ENCODE data around the gene PEX6. TPM values are rescaled to one million over a fixed set of nuclear protein-coding genes. Genes with fewer than 3 reads are reported as not detected.

PEX6 gene
- total and polyA plus RNA-seq, 4 donors = 8.8 to 22.9 (median 13.8) TPM

DNA sequence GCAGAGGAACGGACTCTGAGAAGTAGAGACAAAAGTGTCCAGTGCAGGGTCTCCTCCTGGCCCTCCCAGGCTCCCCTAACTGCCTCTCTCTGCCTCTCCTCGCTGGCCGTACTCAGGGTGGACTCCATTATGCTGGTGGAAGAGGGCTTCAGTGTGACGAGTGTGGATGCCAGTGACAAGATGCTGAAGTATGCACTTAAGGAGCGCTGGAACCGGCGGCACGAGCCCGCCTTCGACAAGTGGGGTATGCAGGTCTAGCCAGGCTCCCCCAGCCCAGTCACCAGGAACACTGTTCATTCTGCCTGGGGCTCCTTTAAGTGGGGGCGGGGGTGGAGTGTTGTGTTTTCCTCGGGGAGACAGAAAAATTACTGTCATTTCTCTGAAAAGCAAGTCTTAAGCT is 16.9 kb downstream of the PEX6 start:
- H3K4me3 ChIP-seq = no peak overlapping the region
- TF ChIP-seq, protein P1, sequence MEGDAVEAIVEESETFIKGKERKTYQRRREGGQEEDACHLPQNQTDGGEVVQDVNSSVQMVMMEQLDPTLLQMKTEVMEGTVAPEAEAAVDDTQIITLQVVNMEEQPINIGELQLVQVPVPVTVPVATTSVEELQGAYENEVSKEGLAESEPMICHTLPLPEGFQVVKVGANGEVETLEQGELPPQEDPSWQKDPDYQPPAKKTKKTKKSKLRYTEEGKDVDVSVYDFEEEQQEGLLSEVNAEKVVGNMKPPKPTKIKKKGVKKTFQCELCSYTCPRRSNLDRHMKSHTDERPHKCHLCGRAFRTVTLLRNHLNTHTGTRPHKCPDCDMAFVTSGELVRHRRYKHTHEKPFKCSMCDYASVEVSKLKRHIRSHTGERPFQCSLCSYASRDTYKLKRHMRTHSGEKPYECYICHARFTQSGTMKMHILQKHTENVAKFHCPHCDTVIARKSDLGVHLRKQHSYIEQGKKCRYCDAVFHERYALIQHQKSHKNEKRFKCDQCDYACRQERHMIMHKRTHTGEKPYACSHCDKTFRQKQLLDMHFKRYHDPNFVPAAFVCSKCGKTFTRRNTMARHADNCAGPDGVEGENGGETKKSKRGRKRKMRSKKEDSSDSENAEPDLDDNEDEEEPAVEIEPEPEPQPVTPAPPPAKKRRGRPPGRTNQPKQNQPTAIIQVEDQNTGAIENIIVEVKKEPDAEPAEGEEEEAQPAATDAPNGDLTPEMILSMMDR (IDR thresholded peaks at IDR 0.05; ENCODE audit: control extremely low read depth, extremely low read depth) = no peak
- no peak for DNase-seq
- H3K27ac ChIP-seq (ENCODE audit: low read depth in 1 of 2, low read length in 1 of 2) = no peak overlapping the region
- peaks cover 0 to 4% (median 3%) of the 10 kb centered on the region in 3 donors for H3K27me3 ChIP-seq (ENCODE audit: control insufficient read depth in 3 of 3, insufficient read depth in 3 of 3, low read length in 2 of 3)
- no peak overlapping the region for H3K9ac ChIP-seq (ENCODE audit: insufficient read depth in 1 of 2, low read length in 2 of 2)
- H3K4me1 ChIP-seq (ENCODE audit: control insufficient read depth in 5 of 5, insufficient read depth in 5 of 5, low read length in 5 of 5) = peaks cover 0 to 14% (median 2%) of the 10 kb centered on the region in 5 donors
- ATAC-seq (ENCODE audit: insufficient read depth, low FRiP score) = no peak
- 85 to 93% methylated on average over 12 of the region's 12 CpGs for WGBS, 2 donors
- H3K36me3 ChIP-seq (ENCODE audit: control insufficient read depth in 4 of 4, insufficient read depth in 4 of 4, low read length in 4 of 4) = peaks cover 0 to 33% (median 10%) of the 10 kb centered on the region in 4 donors
- H3K9me3 ChIP-seq (ENCODE audit: control insufficient read depth in 4 of 4, insufficient read depth in 3 of 4, low read length in 3 of 4) = no peaks in the 10 kb centered on the region

DNA sequence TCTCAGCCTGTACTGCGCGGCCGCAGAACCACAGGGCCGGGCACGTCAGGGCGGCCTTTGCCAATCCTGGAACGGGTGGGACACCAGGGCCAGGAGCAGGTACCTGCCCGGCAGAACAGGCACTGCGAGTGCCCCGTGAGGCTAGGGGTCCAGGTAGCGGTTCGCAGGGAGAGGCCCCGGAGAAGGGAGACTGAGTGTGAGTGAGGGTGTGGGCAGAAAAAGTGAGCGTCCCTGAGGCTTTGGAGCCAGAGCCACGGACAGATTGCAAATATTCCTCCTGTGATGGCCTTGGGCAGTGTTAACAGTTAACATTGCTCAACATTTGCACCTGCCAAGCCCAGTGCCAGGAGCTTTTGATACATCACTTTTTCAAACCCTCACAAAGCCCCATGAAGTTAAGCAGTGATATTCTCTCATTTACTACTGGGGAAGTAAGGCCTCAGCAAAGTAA is 17.9 kb downstream of the PEX6 start:
- TF ChIP-seq, protein P1 (IDR thresholded peaks at IDR 0.05; ENCODE audit: control extremely low read depth, extremely low read depth) = no peak
- Histone ChIP-seq H3K9me3 (ENCODE audit: control insufficient read depth in 4 of 4, insufficient read depth in 3 of 4, low read length in 3 of 4) (no peaks in the 10 kb centered on the region), H3K4me1 (ENCODE audit: control insufficient read depth in 5 of 5, insufficient read depth in 5 of 5, low read length in 5 of 5) (peaks cover 0 to 14% (median 2%) of the 10 kb centered on the region in 5 donors), H3K4me3 (peak overlapping the region; percentile 8), H3K27me3 (ENCODE audit: control insufficient read depth in 3 of 3, insufficient read depth in 3 of 3, low read length in 2 of 3) (peaks cover 0 to 4% (median 3%) of the 10 kb centered on the region in 3 donors), H3K36me3 (ENCODE audit: control insufficient read depth in 4 of 4, insufficient read depth in 4 of 4, low read length in 4 of 4) (peaks cover 0 to 28% (median 9%) of the 10 kb centered on the region in 4 donors), H3K27ac (ENCODE audit: low read depth in 1 of 2, low read length in 1 of 2) (peak overlapping the region in 1 of 2 donors; percentile 13), H3K9ac (ENCODE audit: insufficient read depth in 1 of 2, low read length in 2 of 2) (no peak overlapping the region)
- ATAC-seq (ENCODE audit: insufficient read depth, low FRiP score) = no peak
- no peak for DNase-seq
- WGBS, 2 donors = 27 to 28% methylated on average over 15 of the region's 15 CpGs

DNA sequence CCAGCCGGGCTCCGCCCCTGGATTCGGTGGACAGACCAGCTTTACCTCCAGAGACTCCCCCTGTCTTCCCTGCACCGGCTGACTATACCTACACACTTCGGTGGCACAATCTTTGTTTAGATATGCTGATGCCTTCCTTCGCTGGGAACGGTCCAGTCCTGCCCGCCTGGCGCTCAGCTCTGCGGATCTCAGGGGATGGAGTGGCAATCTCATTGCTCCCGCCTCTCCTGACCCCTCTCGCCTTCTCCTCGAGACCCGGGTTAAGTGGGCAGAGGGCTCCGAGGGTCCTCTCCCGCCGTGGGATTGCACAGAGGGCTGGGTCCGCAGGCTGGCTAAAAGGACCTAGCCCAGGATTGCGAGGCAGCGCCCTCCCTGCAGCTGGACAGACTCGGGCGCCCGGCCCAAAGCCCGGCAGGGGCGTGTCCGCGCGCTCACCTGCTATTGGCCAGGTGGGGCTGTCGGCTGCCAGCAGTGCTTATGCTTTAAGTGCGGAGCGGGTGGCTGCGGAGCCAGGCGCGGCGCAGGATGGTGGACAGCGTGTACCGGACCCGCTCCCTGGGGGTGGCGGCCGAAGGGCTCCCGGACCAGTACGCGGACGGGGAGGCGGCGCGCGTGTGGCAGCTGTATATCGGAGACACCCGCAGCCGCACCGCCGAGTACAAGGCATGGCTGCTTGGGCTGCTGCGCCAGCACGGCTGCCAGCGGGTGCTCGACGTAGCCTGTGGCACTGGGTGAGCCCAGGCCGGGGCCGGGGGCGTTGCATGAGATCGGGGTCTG is 18.6 kb downstream of the PEX6 start, which contains the start of gene GNMT:
GNMT (plus strand) TSS at position 512 of the 777 bp plus-strand sequence; CDS start at position 526, 14 bp downstream.
- peak; percentile 85 for ATAC-seq (ENCODE audit: insufficient read depth, low FRiP score)
- peak within 1 kb of the TSS in 1 of 2 donors; percentile 54 for H3K27ac ChIP-seq (ENCODE audit: low read depth in 1 of 2, low read length in 1 of 2)
- H3K36me3 ChIP-seq (ENCODE audit: control insufficient read depth in 4 of 4, insufficient read depth in 4 of 4, low read length in 4 of 4) = peaks cover 0 to 23% (median 9%) of the 10 kb centered on the region in 4 donors
- 3% methylated on average over 61 to 62 of the region's 62 CpGs for WGBS, 2 donors
- H3K9me3 ChIP-seq (ENCODE audit: control insufficient read depth in 4 of 4, insufficient read depth in 3 of 4, low read length in 3 of 4) = no peaks in the 10 kb centered on the region
- TF ChIP-seq, protein P1 (IDR thresholded peaks at IDR 0.05; ENCODE audit: control extremely low read depth, extremely low read depth) = no peak
- H3K27me3 ChIP-seq (ENCODE audit: control insufficient read depth in 3 of 3, insufficient read depth in 3 of 3, low read length in 2 of 3) = peaks cover 0 to 4% (median 3%) of the 10 kb centered on the region in 3 donors
- peak within 1 kb of the TSS; percentile 8 for H3K4me3 ChIP-seq
- peak; percentile 25 to 54 (median 43) for DNase-seq
- no peak within 1 kb of the TSS for H3K9ac ChIP-seq (ENCODE audit: insufficient read depth in 1 of 2, low read length in 2 of 2)
- peaks cover 0 to 14% (median 2%) of the 10 kb centered on the region in 5 donors for H3K4me1 ChIP-seq (ENCODE audit: control insufficient read depth in 5 of 5, insufficient read depth in 5 of 5, low read length in 5 of 5)
